ENCODE results near the gene SFTPA2. TPM values are rescaled to one million over a fixed set of nuclear protein-coding genes. Genes with fewer than 3 reads are reported as not detected.

SFTPA2 gene
- total and polyA plus RNA-seq, 2 experiments from 2014 or later, result not detected

GRCh38 chr10:79593377-79593776 lies 33.2 kb upstream of the SFTPA2 start:
- H3F3A ChIP-seq (ENCODE audit: insufficient read depth), result no peaks in the 10 kb centered on the region
- no peak overlapping the region for H3K4me3 ChIP-seq
- H3K9me3 ChIP-seq (ENCODE audit: low read depth), result no peaks in the 10 kb centered on the region
- no peak overlapping the region for H3K9ac ChIP-seq
- DNase-seq, result no peak
- H3K4me2 ChIP-seq (ENCODE audit: unreplicated experiment), result no peak overlapping the region
- no peak overlapping the region for H2AFZ ChIP-seq
- in situ Hi-C loops (cut with MboI), result no loop called here
- H3K4me1 ChIP-seq (ENCODE audit: insufficient read depth), result no peaks in the 10 kb centered on the region
- H3K79me2 ChIP-seq (ENCODE audit: insufficient read depth), result no peaks in the 10 kb centered on the region
- no peak overlapping the region for H3K27ac ChIP-seq
- H4K20me1 ChIP-seq (ENCODE audit: insufficient read depth), result no peaks in the 10 kb centered on the region
- TF ChIP-seq EZH2 (IDR thresholded peaks at IDR 0.05; ENCODE audit: insufficient read depth, poor library complexity, severe bottlenecking) (no peak), EZH2phosphoT487 (IDR thresholded peaks at IDR 0.05; ENCODE audit: insufficient read depth, low read depth) (no peak)
- no peaks in the 10 kb centered on the region for H3K9me2 ChIP-seq (ENCODE audit: insufficient read depth)
- peaks cover 9% of the 10 kb centered on the region for H3K27me3 ChIP-seq (replicated peaks; ENCODE audit: insufficient read depth)
- WGBS, 2 experiments (ENCODE audit: low coverage in 1 of 2, low lambda C conversion rate in 2 of 2, missing lambda C conversion rate in 2 of 2), result 0 to 10% methylated on average over 1 of the region's 1 CpG
- no peaks in the 10 kb centered on the region for H3K36me3 ChIP-seq (ENCODE audit: low read depth)

- H3F3A ChIP-seq (ENCODE audit: insufficient read depth), result no peaks in the 10 kb centered on the region
- H3K9ac ChIP-seq, result no peak overlapping the region
- no peaks in the 10 kb centered on the region for H3K79me2 ChIP-seq (ENCODE audit: insufficient read depth)
- no peaks in the 10 kb centered on the region for H3K9me3 ChIP-seq (ENCODE audit: low read depth)
- H2AFZ ChIP-seq, result no peak overlapping the region
- no peak overlapping the region for H3K4me2 ChIP-seq (ENCODE audit: unreplicated experiment)
- DNase-seq, result no peak
- H3K4me1 ChIP-seq (ENCODE audit: insufficient read depth), result no peaks in the 10 kb centered on the region
- TF ChIP-seq EZH2 (IDR thresholded peaks at IDR 0.05; ENCODE audit: insufficient read depth, poor library complexity, severe bottlenecking), result no peak
- H4K20me1 ChIP-seq (ENCODE audit: insufficient read depth), result no peaks in the 10 kb centered on the region
- H3K36me3 ChIP-seq (ENCODE audit: low read depth), result no peaks in the 10 kb centered on the region
- in situ Hi-C loops (cut with MboI), result no loop called here
- no peak overlapping the region for H3K27ac ChIP-seq
- H3K27me3 ChIP-seq (replicated peaks; ENCODE audit: insufficient read depth), result peaks cover 9% of the 10 kb centered on the region
- no peaks in the 10 kb centered on the region for H3K9me2 ChIP-seq (ENCODE audit: insufficient read depth)
- H3K4me3 ChIP-seq, result no peak overlapping the region
These were observed 28.6 kb upstream of the SFTPA2 start for GRCh38 chr10:79588800-79589199.

- H3K9ac ChIP-seq, result no peak overlapping the region
- H3K4me1 ChIP-seq (ENCODE audit: insufficient read depth), result no peaks in the 10 kb centered on the region
- no peaks in the 10 kb centered on the region for H3K79me2 ChIP-seq (ENCODE audit: insufficient read depth)
- no peak overlapping the region for H3K4me2 ChIP-seq (ENCODE audit: unreplicated experiment)
- WGBS, 2 experiments (ENCODE audit: low coverage in 1 of 2, low lambda C conversion rate in 2 of 2, missing lambda C conversion rate in 2 of 2), result 44 to 55% methylated on average over 2 of the region's 2 CpGs
- no peaks in the 10 kb centered on the region for H4K20me1 ChIP-seq (ENCODE audit: insufficient read depth)
- peaks cover 9% of the 10 kb centered on the region for H3K27me3 ChIP-seq (replicated peaks; ENCODE audit: insufficient read depth)
- no peaks in the 10 kb centered on the region for H3K9me2 ChIP-seq (ENCODE audit: insufficient read depth)
- TF ChIP-seq EZH2 (IDR thresholded peaks at IDR 0.05; ENCODE audit: insufficient read depth, poor library complexity, severe bottlenecking), result no peak
- TF ChIP-seq EZH2phosphoT487 (IDR thresholded peaks at IDR 0.05; ENCODE audit: insufficient read depth, low read depth), result no peak
- in situ Hi-C loops (cut with MboI), result no loop called here
- no peak overlapping the region for H3K4me3 ChIP-seq
- H3F3A ChIP-seq (ENCODE audit: insufficient read depth), result no peaks in the 10 kb centered on the region
- no peak for DNase-seq
- H3K27ac ChIP-seq, result no peak overlapping the region
- no peaks in the 10 kb centered on the region for H3K36me3 ChIP-seq (ENCODE audit: low read depth)
- H2AFZ ChIP-seq, result no peak overlapping the region
- H3K9me3 ChIP-seq (ENCODE audit: low read depth), result no peaks in the 10 kb centered on the region
These were observed 26.7 kb upstream of the SFTPA2 start for GRCh38 chr10:79586933-79587332.

GRCh38 chr10:79585870-79586527 lies 25.8 kb upstream of the SFTPA2 start:
- 51 to 63% methylated on average over 11 of the region's 11 CpGs for WGBS, 2 experiments (ENCODE audit: low coverage in 1 of 2, low lambda C conversion rate in 2 of 2, missing lambda C conversion rate in 2 of 2)
- TF ChIP-seq EZH2 (IDR thresholded peaks at IDR 0.05; ENCODE audit: insufficient read depth, poor library complexity, severe bottlenecking) (no peak), EZH2phosphoT487 (IDR thresholded peaks at IDR 0.05; ENCODE audit: insufficient read depth, low read depth) (no peak)
- H3K9me3 ChIP-seq (ENCODE audit: low read depth), result no peaks in the 10 kb centered on the region
- in situ Hi-C loops (cut with MboI), result no loop called here
- H3F3A ChIP-seq (ENCODE audit: insufficient read depth), result no peaks in the 10 kb centered on the region
- no peak overlapping the region for H3K4me3 ChIP-seq
- no peak overlapping the region for H3K4me2 ChIP-seq (ENCODE audit: unreplicated experiment)
- no peaks in the 10 kb centered on the region for H3K4me1 ChIP-seq (ENCODE audit: insufficient read depth)
- H3K27ac ChIP-seq, result no peak overlapping the region
- H3K9ac ChIP-seq, result no peak overlapping the region
- H3K79me2 ChIP-seq (ENCODE audit: insufficient read depth), result no peaks in the 10 kb centered on the region
- no peaks in the 10 kb centered on the region for H3K9me2 ChIP-seq (ENCODE audit: insufficient read depth)
- H2AFZ ChIP-seq, result no peak overlapping the region
- peaks cover 15% of the 10 kb centered on the region for H3K27me3 ChIP-seq (replicated peaks; ENCODE audit: insufficient read depth)
- H3K36me3 ChIP-seq (ENCODE audit: low read depth), result no peaks in the 10 kb centered on the region
- no peaks in the 10 kb centered on the region for H4K20me1 ChIP-seq (ENCODE audit: insufficient read depth)
- DNase-seq, result no peak
